ENCODE results near the gene HNRNPR.

Gene HNRNPR

DNA sequence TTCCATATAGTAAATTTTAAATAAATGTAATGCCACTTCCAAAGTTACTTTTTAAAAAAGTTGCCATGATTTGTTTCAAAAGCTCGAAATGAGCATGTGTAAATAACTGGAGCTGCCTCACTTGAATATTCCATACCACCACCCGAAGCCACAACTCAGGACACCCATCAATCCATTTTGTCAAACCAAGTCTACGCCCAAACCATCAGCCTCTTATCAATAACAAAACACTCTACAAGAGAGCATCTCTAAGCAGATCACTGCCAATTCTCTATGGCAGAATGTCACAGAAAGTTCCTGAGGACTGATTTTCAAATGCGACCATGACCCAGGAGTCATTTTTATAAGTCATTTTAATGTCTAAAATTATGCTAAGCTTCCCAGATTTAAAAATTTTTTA lies 4.5 kb downstream of the HNRNPR start:
- Histone ChIP-seq H3K27me3 (ENCODE audit: control insufficient read depth in 1 of 2, insufficient read depth in 1 of 2, low read length in 2 of 2) (no peaks in the 10 kb centered on the region), H4K91ac (ENCODE audit: low read length) (no peak overlapping the region), H2BK15ac (ENCODE audit: low read depth, poor library complexity, severe bottlenecking) (no peak overlapping the region), H2AK5ac (ENCODE audit: low read length, severe bottlenecking) (no peak overlapping the region), H3K4me1 (ENCODE audit: control insufficient read depth, insufficient read depth, low read depth, low read length) (no peaks in the 10 kb centered on the region), H3K9ac (ENCODE audit: low read length) (peak overlapping the region; percentile 94), H2BK12ac (ENCODE audit: low read length in 2 of 2) (no peak overlapping the region), H3K36me3 (ENCODE audit: control insufficient read depth in 1 of 2, insufficient read depth in 2 of 2, low read depth in 1 of 2, low read length in 2 of 2) (peaks cover 19 to 24% of the 10 kb centered on the region in 2 experiments), H2AFZ (ENCODE audit: low read depth, low read length) (no peak overlapping the region), H3K4ac (ENCODE audit: low read depth in 1 of 2, low read length in 2 of 2) (no peak overlapping the region), H3K9me3 (ENCODE audit: control insufficient read depth, low read length) (no peaks in the 10 kb centered on the region), H4K8ac (ENCODE audit: low read length) (no peak overlapping the region), H3K27ac (ENCODE audit: low read length, poor library complexity, severe bottlenecking) (no peak overlapping the region), H2BK5ac (ENCODE audit: low read depth, low read length, poor library complexity, severe bottlenecking) (no peak overlapping the region), H3K4me3 (ENCODE audit: insufficient read depth in 1 of 2, low read depth in 1 of 2, low read length in 2 of 2) (peak overlapping the region in 1 of 2 experiments; percentile 93), H3K14ac (ENCODE audit: low read length in 2 of 2) (no peak overlapping the region), H2BK120ac (ENCODE audit: low read depth, low read length) (no peak overlapping the region), H3K79me1 (replicated peaks; ENCODE audit: low read length, poor library complexity, severe bottlenecking) (no peaks in the 10 kb centered on the region), H3K23ac (ENCODE audit: low read length in 2 of 2) (no peak overlapping the region), H3K18ac (ENCODE audit: low read depth in 1 of 2, low read length in 2 of 2) (no peak overlapping the region), H3K4me2 (ENCODE audit: low read length, poor library complexity, severe bottlenecking) (no peak overlapping the region)
- WGBS, result 92% methylated on average over 3 of the region's 4 CpGs
- DNase-seq, result no peak

DNA sequence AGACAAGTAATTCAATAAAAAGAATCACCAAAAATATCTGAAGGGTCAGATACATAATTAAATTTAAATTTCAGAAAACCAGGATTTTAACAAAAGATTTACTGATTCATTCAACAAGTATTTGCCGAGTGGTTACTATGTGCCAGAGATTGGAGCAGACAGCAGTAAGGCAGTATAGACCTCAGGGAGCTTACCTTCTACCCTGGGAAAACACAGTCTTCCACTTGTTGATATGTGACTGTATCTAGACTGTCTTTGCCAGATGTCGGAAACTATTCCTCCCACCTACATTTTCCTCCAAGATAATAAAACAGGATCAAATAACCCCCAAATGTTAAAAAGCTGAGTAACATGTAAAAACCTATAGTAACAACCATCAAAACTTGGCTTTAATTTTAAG lies 6.2 kb downstream of the HNRNPR start:
- H3K36me3 ChIP-seq (ENCODE audit: control insufficient read depth in 1 of 2, insufficient read depth in 2 of 2, low read depth in 1 of 2, low read length in 2 of 2), result peaks cover 27 to 42% of the 10 kb centered on the region in 2 experiments
- no peak overlapping the region for H3K14ac ChIP-seq (ENCODE audit: low read length in 2 of 2)
- 100% methylated on average over 2 of the region's 2 CpGs for WGBS
- H3K27me3 ChIP-seq (ENCODE audit: control insufficient read depth in 1 of 2, insufficient read depth in 1 of 2, low read length in 2 of 2), result no peaks in the 10 kb centered on the region
- no peak overlapping the region for H3K4me2 ChIP-seq (ENCODE audit: low read length, poor library complexity, severe bottlenecking)
- no peak overlapping the region for H2AK5ac ChIP-seq (ENCODE audit: low read length, severe bottlenecking)
- no peaks in the 10 kb centered on the region for H3K9me3 ChIP-seq (ENCODE audit: control insufficient read depth, low read length)
- H2BK12ac ChIP-seq (ENCODE audit: low read length in 2 of 2), result no peak overlapping the region
- no peak overlapping the region for H3K27ac ChIP-seq (ENCODE audit: low read length, poor library complexity, severe bottlenecking)
- no peaks in the 10 kb centered on the region for H3K4me1 ChIP-seq (ENCODE audit: control insufficient read depth, insufficient read depth, low read depth, low read length)
- H3K4ac ChIP-seq (ENCODE audit: low read depth in 1 of 2, low read length in 2 of 2), result no peak overlapping the region
- H3K9ac ChIP-seq (ENCODE audit: low read length), result no peak overlapping the region
- H2BK15ac ChIP-seq (ENCODE audit: low read depth, poor library complexity, severe bottlenecking), result no peak overlapping the region
- H2AFZ ChIP-seq (ENCODE audit: low read depth, low read length), result no peak overlapping the region
- no peak for DNase-seq
- no peak overlapping the region for H3K4me3 ChIP-seq (ENCODE audit: insufficient read depth in 1 of 2, low read depth in 1 of 2, low read length in 2 of 2)
- H4K8ac ChIP-seq (ENCODE audit: low read length), result no peak overlapping the region
- H4K91ac ChIP-seq (ENCODE audit: low read length), result no peak overlapping the region
- H2BK120ac ChIP-seq (ENCODE audit: low read depth, low read length), result no peak overlapping the region
- no peak overlapping the region for H3K18ac ChIP-seq (ENCODE audit: low read depth in 1 of 2, low read length in 2 of 2)
- no peaks in the 10 kb centered on the region for H3K79me1 ChIP-seq (replicated peaks; ENCODE audit: low read length, poor library complexity, severe bottlenecking)
- no peak overlapping the region for H2BK5ac ChIP-seq (ENCODE audit: low read depth, low read length, poor library complexity, severe bottlenecking)
- H3K23ac ChIP-seq (ENCODE audit: low read length in 2 of 2), result no peak overlapping the region

DNA sequence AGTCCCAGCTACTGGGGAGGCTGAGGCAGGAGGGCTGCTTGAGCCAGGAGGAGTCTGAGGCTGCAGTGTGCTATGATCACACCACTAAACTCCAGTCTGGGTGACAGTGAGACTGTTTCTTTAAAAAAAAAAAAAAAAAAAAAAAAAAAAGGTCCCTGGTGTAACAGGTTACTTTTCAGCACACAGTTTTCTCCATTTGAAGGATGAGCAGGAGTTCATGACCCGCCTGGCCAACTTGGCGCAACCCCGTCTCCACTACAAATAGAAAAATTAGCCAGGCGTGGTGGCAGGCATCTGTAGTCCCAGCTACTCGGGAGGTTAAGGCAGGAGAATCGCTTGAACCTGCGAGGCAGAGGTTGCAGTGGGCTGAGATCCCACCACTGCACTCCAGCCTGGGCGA lies 12.4 kb downstream of the HNRNPR start:
- Histone ChIP-seq H4K8ac (ENCODE audit: low read length) (peak overlapping the region; percentile 49), H3K23ac (ENCODE audit: low read length in 2 of 2) (no peak overlapping the region), H3K36me3 (ENCODE audit: control insufficient read depth in 1 of 2, insufficient read depth in 2 of 2, low read depth in 1 of 2, low read length in 2 of 2) (peaks cover 59 to 88% of the 10 kb centered on the region in 2 experiments), H3K9ac (ENCODE audit: low read length) (no peak overlapping the region), H3K79me1 (replicated peaks; ENCODE audit: low read length, poor library complexity, severe bottlenecking) (peaks cover 4% of the 10 kb centered on the region), H3K9me3 (ENCODE audit: control insufficient read depth, low read length) (no peaks in the 10 kb centered on the region), H2BK120ac (ENCODE audit: low read depth, low read length) (no peak overlapping the region), H2BK5ac (ENCODE audit: low read depth, low read length, poor library complexity, severe bottlenecking) (no peak overlapping the region), H3K4me1 (ENCODE audit: control insufficient read depth, insufficient read depth, low read depth, low read length) (peaks cover 4% of the 10 kb centered on the region), H3K18ac (ENCODE audit: low read depth in 1 of 2, low read length in 2 of 2) (no peak overlapping the region), H3K27me3 (ENCODE audit: control insufficient read depth in 1 of 2, insufficient read depth in 1 of 2, low read length in 2 of 2) (no peaks in the 10 kb centered on the region), H3K4me3 (ENCODE audit: insufficient read depth in 1 of 2, low read depth in 1 of 2, low read length in 2 of 2) (no peak overlapping the region), H3K4ac (ENCODE audit: low read depth in 1 of 2, low read length in 2 of 2) (no peak overlapping the region), H3K14ac (ENCODE audit: low read length in 2 of 2) (no peak overlapping the region), H2AFZ (ENCODE audit: low read depth, low read length) (no peak overlapping the region), H3K4me2 (ENCODE audit: low read length, poor library complexity, severe bottlenecking) (no peak overlapping the region), H2BK15ac (ENCODE audit: low read depth, poor library complexity, severe bottlenecking) (no peak overlapping the region), H2BK12ac (ENCODE audit: low read length in 2 of 2) (no peak overlapping the region), H4K91ac (ENCODE audit: low read length) (no peak overlapping the region), H2AK5ac (ENCODE audit: low read length, severe bottlenecking) (no peak overlapping the region), H3K27ac (ENCODE audit: low read length, poor library complexity, severe bottlenecking) (no peak overlapping the region)
- DNase-seq, result no peak
- WGBS, result 95% methylated on average over 8 of the region's 8 CpGs

DNA sequence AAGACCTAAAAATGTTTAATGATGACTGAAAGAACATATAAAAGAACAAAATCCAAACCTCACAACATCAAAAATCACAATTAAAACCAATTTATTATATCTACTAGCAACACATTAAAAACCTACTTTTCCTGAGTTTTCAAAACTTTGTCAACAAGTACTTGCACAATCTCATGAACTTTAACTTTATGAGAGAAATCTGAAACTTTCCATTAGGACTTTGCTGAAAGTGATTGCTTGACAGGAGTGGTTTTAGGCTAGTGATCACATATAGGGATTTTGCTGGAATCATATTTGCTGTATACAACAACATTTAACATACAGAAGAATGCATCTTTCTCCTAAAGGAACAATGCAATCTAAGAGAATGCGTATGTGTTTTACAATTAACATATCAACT lies 13.2 kb downstream of the HNRNPR start:
- 100% methylated on average over 1 of the region's 1 CpG for WGBS
- Histone ChIP-seq H3K27ac (ENCODE audit: low read length, poor library complexity, severe bottlenecking) (no peak overlapping the region), H3K4ac (ENCODE audit: low read depth in 1 of 2, low read length in 2 of 2) (no peak overlapping the region), H3K18ac (ENCODE audit: low read depth in 1 of 2, low read length in 2 of 2) (no peak overlapping the region), H3K4me1 (ENCODE audit: control insufficient read depth, insufficient read depth, low read depth, low read length) (peaks cover 4% of the 10 kb centered on the region), H2BK15ac (ENCODE audit: low read depth, poor library complexity, severe bottlenecking) (no peak overlapping the region), H4K8ac (ENCODE audit: low read length) (no peak overlapping the region), H3K27me3 (ENCODE audit: control insufficient read depth in 1 of 2, insufficient read depth in 1 of 2, low read length in 2 of 2) (no peaks in the 10 kb centered on the region), H4K91ac (ENCODE audit: low read length) (no peak overlapping the region), H2AFZ (ENCODE audit: low read depth, low read length) (no peak overlapping the region), H2BK120ac (ENCODE audit: low read depth, low read length) (no peak overlapping the region), H3K79me1 (replicated peaks; ENCODE audit: low read length, poor library complexity, severe bottlenecking) (peaks cover 4% of the 10 kb centered on the region), H3K4me2 (ENCODE audit: low read length, poor library complexity, severe bottlenecking) (no peak overlapping the region), H2BK12ac (ENCODE audit: low read length in 2 of 2) (no peak overlapping the region), H3K14ac (ENCODE audit: low read length in 2 of 2) (no peak overlapping the region), H3K36me3 (ENCODE audit: control insufficient read depth in 1 of 2, insufficient read depth in 2 of 2, low read depth in 1 of 2, low read length in 2 of 2) (peaks cover 57 to 94% of the 10 kb centered on the region in 2 experiments), H3K9ac (ENCODE audit: low read length) (no peak overlapping the region), H3K4me3 (ENCODE audit: insufficient read depth in 1 of 2, low read depth in 1 of 2, low read length in 2 of 2) (no peak overlapping the region), H2BK5ac (ENCODE audit: low read depth, low read length, poor library complexity, severe bottlenecking) (no peak overlapping the region), H3K9me3 (ENCODE audit: control insufficient read depth, low read length) (no peaks in the 10 kb centered on the region), H3K23ac (ENCODE audit: low read length in 2 of 2) (no peak overlapping the region), H2AK5ac (ENCODE audit: low read length, severe bottlenecking) (no peak overlapping the region)
- no peak for DNase-seq

All from mesenchymal stem cell (in vitro differentiated cells and primary cell).